Breast epithelium (tissue), 4 donors: ENCODE results near the gene LRRC58. TPM values are rescaled to one million over a fixed set of nuclear protein-coding genes. Genes with fewer than 3 reads are reported as not detected.

Experiments used
- DNase-seq, 2 donors: peaks; one replicate each; pipeline ENCODE4 v3.0.0-alpha.2; 2019; ENCODE audit warnings: low spot score in 2 of 2
- H3K27ac ChIP-seq, 2 donors: fragments of 200-600 bp; sonication (generic) in 1 of 2; one replicate each; pipeline ENCODE4 v1.5.1; 2016 to 2019; ENCODE audit warnings: mild to moderate bottlenecking in 1 of 2
- H3K27me3 ChIP-seq, 2 donors: fragments of 200-600 bp; sonication (generic) in 1 of 2; one replicate each; pipeline versions ENCODE4 v1.5.1 to v1.6.0; 2017 to 2019; ENCODE audit warnings: control low read depth in 1 of 2, mild to moderate bottlenecking in 1 of 2
- H3K36me3 ChIP-seq: fragments of 200-600 bp; one replicate; pipeline ENCODE4 v1.5.1; 2019
- H3K4me1 ChIP-seq, 2 donors: fragments of 200-600 bp; sonication (generic); one replicate each; pipeline ENCODE4 v1.5.1; 2016 to 2019; ENCODE audit warnings: control low read depth in 1 of 2
- H3K4me3 ChIP-seq, 3 donors: fragments of 200-600 bp; sonication (generic); 1 replicate in 2 of 3; 2 replicates in 1 of 3; pipeline ENCODE4 v1.5.1; 2016 to 2019; ENCODE audit warnings: mild to moderate bottlenecking in 3 of 3, moderate library complexity in 2 of 3
- H3K9me3 ChIP-seq, 2 donors: fragments of 200-600 bp; sonication (generic) in 1 of 2; one replicate each; pipeline ENCODE4 v1.5.1; 2016 to 2019; ENCODE audit warnings: control low read depth in 1 of 2
- POLR2A ChIP-seq: fragments of 450-650 bp; IDR thresholded peaks from one replicate; pipeline ENCODE4 v1.6.1; 2016; ENCODE audit warnings: antibody characterized with exemption, mild to moderate bottlenecking, moderate library complexity
- POLR2AphosphoS5 ChIP-seq, 3 donors: sonication (generic); formaldehyde crosslinking; IDR thresholded peaks; one replicate each; pipeline ENCODE4 v1.6.1; 2017; ENCODE audit warnings: antibody characterized with exemption in 3 of 3
- intact Hi-C: fragments of 100-400 bp; cut with DNase I; formaldehyde crosslinking; loops from one replicate; pipeline ENCODE4 v1.15.1; 2023; ENCODE audit warnings: low total_unique reads
- total RNA-seq, 3 donors: library from RNA; depleted of rRNA; stranded (reverse); fragments of >200 nt; gene quantifications; one replicate each; pipeline ENCODE4 v1.1.0, GENCODE V29; 2016
- TF ChIP-seq, protein P1 (sequence below), 3 donors: fragments of 450-650 bp; IDR thresholded peaks; one replicate each; pipeline ENCODE4 v1.5.1; 2016 to 2017; ENCODE audit warnings: antibody characterized with exemption in 3 of 3, mild to moderate bottlenecking in 3 of 3, moderate library complexity in 3 of 3

Gene LRRC58
- total RNA-seq, 3 donors from 2014 or later: 32.1 to 40.2 (median 40.1) TPM

- DNase-seq: no peak
- intact Hi-C loops: no loop called here
- Histone ChIP-seq H3K36me3 (no peaks in the 10 kb centered on the region), H3K27ac (no peak overlapping the region), H3K4me1 (no peaks in the 10 kb centered on the region), H3K4me3 (no peak overlapping the region), H3K27me3 (no peaks in the 10 kb centered on the region), H3K9me3 (no peaks in the 10 kb centered on the region)
- TF ChIP-seq POLR2A: no peak
- no peak for TF ChIP-seq POLR2AphosphoS5 (IDR thresholded peaks at IDR 0.05)
- TF ChIP-seq, protein P1, sequence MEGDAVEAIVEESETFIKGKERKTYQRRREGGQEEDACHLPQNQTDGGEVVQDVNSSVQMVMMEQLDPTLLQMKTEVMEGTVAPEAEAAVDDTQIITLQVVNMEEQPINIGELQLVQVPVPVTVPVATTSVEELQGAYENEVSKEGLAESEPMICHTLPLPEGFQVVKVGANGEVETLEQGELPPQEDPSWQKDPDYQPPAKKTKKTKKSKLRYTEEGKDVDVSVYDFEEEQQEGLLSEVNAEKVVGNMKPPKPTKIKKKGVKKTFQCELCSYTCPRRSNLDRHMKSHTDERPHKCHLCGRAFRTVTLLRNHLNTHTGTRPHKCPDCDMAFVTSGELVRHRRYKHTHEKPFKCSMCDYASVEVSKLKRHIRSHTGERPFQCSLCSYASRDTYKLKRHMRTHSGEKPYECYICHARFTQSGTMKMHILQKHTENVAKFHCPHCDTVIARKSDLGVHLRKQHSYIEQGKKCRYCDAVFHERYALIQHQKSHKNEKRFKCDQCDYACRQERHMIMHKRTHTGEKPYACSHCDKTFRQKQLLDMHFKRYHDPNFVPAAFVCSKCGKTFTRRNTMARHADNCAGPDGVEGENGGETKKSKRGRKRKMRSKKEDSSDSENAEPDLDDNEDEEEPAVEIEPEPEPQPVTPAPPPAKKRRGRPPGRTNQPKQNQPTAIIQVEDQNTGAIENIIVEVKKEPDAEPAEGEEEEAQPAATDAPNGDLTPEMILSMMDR (IDR thresholded peaks at IDR 0.05): no peak
These were observed 15.7 kb upstream of the LRRC58 start for GRCh38 chr3:120364821-120365220.

GRCh38 chr3:120364101-120364500, 14.9 kb upstream of the LRRC58 start:
- Histone ChIP-seq H3K36me3 (no peaks in the 10 kb centered on the region), H3K9me3 (no peaks in the 10 kb centered on the region), H3K27me3 (no peaks in the 10 kb centered on the region), H3K4me1 (no peaks in the 10 kb centered on the region), H3K27ac (no peak overlapping the region), H3K4me3 (no peak overlapping the region)
- intact Hi-C loops: no loop called here
- DNase-seq: no peak
- TF ChIP-seq, protein P1 (IDR thresholded peaks at IDR 0.05): no peak
- TF ChIP-seq POLR2A (no peak), POLR2AphosphoS5 (IDR thresholded peaks at IDR 0.05) (no peak)

DNA sequence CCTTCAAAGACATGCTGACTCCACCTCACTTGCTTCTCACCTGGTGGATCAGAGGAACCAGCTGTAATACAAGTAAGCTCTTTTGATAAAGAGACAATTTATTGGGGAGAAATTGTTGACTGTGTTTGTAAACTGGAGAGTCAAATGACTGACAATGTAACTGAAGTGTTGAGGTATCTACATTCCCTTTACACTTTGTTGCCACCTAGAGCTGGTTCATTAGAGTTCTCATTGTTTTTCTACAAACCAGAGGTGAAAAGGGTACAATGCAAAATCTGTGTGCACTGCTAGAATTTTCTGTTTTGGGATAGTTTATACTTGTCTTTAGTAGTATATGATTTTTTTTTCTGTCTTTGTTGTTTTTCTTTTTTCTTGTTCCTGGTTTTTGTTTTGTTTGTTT, 8.7 kb upstream of the LRRC58 start:
- intact Hi-C loops: no loop called here
- H3K4me3 ChIP-seq: no peak overlapping the region
- H3K36me3 ChIP-seq: no peaks in the 10 kb centered on the region
- H3K9me3 ChIP-seq: no peaks in the 10 kb centered on the region
- no peaks in the 10 kb centered on the region for H3K27me3 ChIP-seq
- H3K4me1 ChIP-seq: no peaks in the 10 kb centered on the region
- no peak for DNase-seq
- H3K27ac ChIP-seq: no peak overlapping the region
- no peak for TF ChIP-seq POLR2A

- Histone ChIP-seq H3K27ac (no peak overlapping the region), H3K36me3 (no peaks in the 10 kb centered on the region), H3K4me3 (no peak overlapping the region), H3K27me3 (no peaks in the 10 kb centered on the region), H3K4me1 (no peaks in the 10 kb centered on the region), H3K9me3 (no peaks in the 10 kb centered on the region)
- intact Hi-C loops: no loop called here
- TF ChIP-seq, protein P1 (IDR thresholded peaks at IDR 0.05): no peak
- no peak for TF ChIP-seq POLR2AphosphoS5 (IDR thresholded peaks at IDR 0.05)
- TF ChIP-seq POLR2A: no peak
- DNase-seq: no peak
These were observed 6.3 kb upstream of the LRRC58 start for GRCh38 chr3:120355486-120355885.

DNA sequence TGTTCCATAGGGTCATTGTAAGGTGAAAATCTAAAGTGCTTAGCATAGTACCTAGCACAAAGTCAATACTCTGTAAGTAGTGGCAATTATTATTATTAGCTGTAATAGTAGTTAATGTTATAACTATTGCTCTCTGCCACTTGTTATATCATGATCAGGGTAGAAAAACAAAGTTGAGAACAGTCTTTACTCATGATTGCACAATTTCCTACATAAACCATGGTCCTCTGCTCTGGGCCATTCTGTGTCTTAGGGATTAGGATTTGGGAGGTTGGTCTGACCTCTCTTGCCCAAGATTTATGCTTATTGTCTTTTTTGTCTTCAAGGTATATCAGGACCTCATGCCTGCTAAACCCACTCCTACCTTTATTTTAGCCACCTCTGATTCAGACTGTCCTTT, 4.3 kb upstream of the LRRC58 start:
- H3K27me3 ChIP-seq: no peaks in the 10 kb centered on the region
- no peaks in the 10 kb centered on the region for H3K4me1 ChIP-seq
- TF ChIP-seq, protein P1 (IDR thresholded peaks at IDR 0.05): no peak
- TF ChIP-seq POLR2AphosphoS5 (IDR thresholded peaks at IDR 0.05) (no peak), POLR2A (no peak)
- H3K36me3 ChIP-seq: no peaks in the 10 kb centered on the region
- DNase-seq: no peak
- H3K9me3 ChIP-seq: no peaks in the 10 kb centered on the region
- H3K4me3 ChIP-seq: no peak overlapping the region
- no peak overlapping the region for H3K27ac ChIP-seq
- intact Hi-C loops: no loop called here

DNA sequence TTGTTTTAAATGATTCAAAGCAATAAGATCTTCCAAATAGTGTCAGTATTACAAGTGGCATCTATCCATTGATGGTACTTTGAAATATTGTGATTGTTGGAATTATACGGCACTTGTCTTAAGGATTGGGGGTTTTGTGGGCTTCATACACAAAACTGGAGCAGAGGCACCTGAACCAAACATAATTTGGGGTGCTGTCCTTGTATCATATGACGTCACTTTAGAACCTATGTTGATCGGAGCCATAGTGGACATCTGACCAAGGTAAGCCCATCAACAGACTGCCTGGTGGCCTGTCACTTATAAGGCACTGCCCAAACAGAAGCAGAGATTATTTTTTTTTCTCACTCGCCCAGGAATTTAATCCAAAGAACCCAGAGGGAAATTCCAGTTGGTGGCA, 2.9 kb upstream of the LRRC58 start:
- peaks cover 0 to 4% of the 10 kb centered on the region in 2 donors for H3K4me1 ChIP-seq
- no peaks in the 10 kb centered on the region for H3K27me3 ChIP-seq
- no peak overlapping the region for H3K4me3 ChIP-seq
- TF ChIP-seq POLR2AphosphoS5 (IDR thresholded peaks at IDR 0.05): no peak
- no peak for TF ChIP-seq POLR2A
- TF ChIP-seq, protein P1 (IDR thresholded peaks at IDR 0.05): no peak
- no peaks in the 10 kb centered on the region for H3K9me3 ChIP-seq
- H3K27ac ChIP-seq: no peak overlapping the region
- no peaks in the 10 kb centered on the region for H3K36me3 ChIP-seq
- intact Hi-C loops: no loop called here
- no peak for DNase-seq
